Measurements from ENCODE around the gene FRMD8. TPM values are rescaled to one million over a fixed set of nuclear protein-coding genes. Genes with fewer than 3 reads are reported as not detected.

Gene FRMD8
- total and polyA plus RNA-seq, 2 donors from 2014 or later, result 9.4 to 41.3 TPM

- DNase-seq (no peak), FAIRE-seq (no peak)
- peak overlapping the region in 1 of 3 donors; percentile 50 for H3K9ac ChIP-seq (ENCODE audit: low read length in 3 of 3)
- no peaks in the 10 kb centered on the region for H3K9me3 ChIP-seq (ENCODE audit: control insufficient read depth in 2 of 3, insufficient read depth in 1 of 3, low read length in 3 of 3)
- H3K27me3 ChIP-seq (ENCODE audit: control insufficient read depth, insufficient read depth, low read length), result no peaks in the 10 kb centered on the region
- no peak overlapping the region for H3K4me3 ChIP-seq (ENCODE audit: low read length in 3 of 3)
- intact Hi-C loops (cut with DNase I), result no loop called here
- TF ChIP-seq CTCF (IDR thresholded peaks at IDR 0.05; ENCODE audit: borderline replicate concordance, extremely low read depth, insufficient read depth), result no peak
- H3K27ac ChIP-seq (ENCODE audit: low read depth in 2 of 2, low read length in 2 of 2), result no peak overlapping the region
- H3K36me3 ChIP-seq (ENCODE audit: control insufficient read depth in 2 of 3, insufficient read depth in 3 of 3, low read length in 3 of 3), result peaks cover 3 to 42% (median 19%) of the 10 kb centered on the region in 3 donors
- H3K4me1 ChIP-seq (ENCODE audit: control insufficient read depth in 2 of 3, insufficient read depth in 2 of 3, low read depth in 1 of 3, low read length in 3 of 3), result peaks cover 0 to 36% (median 25%) of the 10 kb centered on the region in 3 donors
These were observed 47.2 kb downstream of the FRMD8 start for GRCh38 chr11:65433657-65434056.

- peak overlapping the region; percentile 18 to 53 for H3K27ac ChIP-seq (ENCODE audit: low read depth in 2 of 2, low read length in 2 of 2)
- H3K4me1 ChIP-seq (ENCODE audit: control insufficient read depth in 2 of 3, insufficient read depth in 2 of 3, low read depth in 1 of 3, low read length in 3 of 3), result peaks cover 0 to 32% (median 25%) of the 10 kb centered on the region in 3 donors
- peak overlapping the region in 1 of 3 donors; percentile 25 for H3K4me3 ChIP-seq (ENCODE audit: low read length in 3 of 3)
- H3K27me3 ChIP-seq (ENCODE audit: control insufficient read depth, insufficient read depth, low read length), result no peaks in the 10 kb centered on the region
- no peak for DNase-seq
- no peak for TF ChIP-seq CTCF (IDR thresholded peaks at IDR 0.05; ENCODE audit: borderline replicate concordance, extremely low read depth, insufficient read depth)
- peaks cover 3 to 46% (median 19%) of the 10 kb centered on the region in 3 donors for H3K36me3 ChIP-seq (ENCODE audit: control insufficient read depth in 2 of 3, insufficient read depth in 3 of 3, low read length in 3 of 3)
- intact Hi-C loops (cut with DNase I), result no loop called here
- peak overlapping the region in 2 of 3 donors; percentile 23 to 50 for H3K9ac ChIP-seq (ENCODE audit: low read length in 3 of 3)
- FAIRE-seq, result no peak
- H3K9me3 ChIP-seq (ENCODE audit: control insufficient read depth in 2 of 3, insufficient read depth in 1 of 3, low read length in 3 of 3), result no peaks in the 10 kb centered on the region
These were observed 47.7 kb downstream of the FRMD8 start for GRCh38 chr11:65434057-65434666.

- Histone ChIP-seq H3K9me3 (ENCODE audit: control insufficient read depth in 2 of 3, insufficient read depth in 1 of 3, low read length in 3 of 3) (no peaks in the 10 kb centered on the region), H3K4me3 (ENCODE audit: low read length in 3 of 3) (peak overlapping the region in 1 of 3 donors; percentile 21), H3K9ac (ENCODE audit: low read length in 3 of 3) (peak overlapping the region in 2 of 3 donors; percentile 28 to 30), H3K4me1 (ENCODE audit: control insufficient read depth in 2 of 3, insufficient read depth in 2 of 3, low read depth in 1 of 3, low read length in 3 of 3) (peaks cover 0 to 32% (median 20%) of the 10 kb centered on the region in 3 donors), H3K36me3 (ENCODE audit: control insufficient read depth in 2 of 3, insufficient read depth in 3 of 3, low read length in 3 of 3) (peaks cover 3 to 46% (median 19%) of the 10 kb centered on the region in 3 donors), H3K27ac (ENCODE audit: low read depth in 2 of 2, low read length in 2 of 2) (peak overlapping the region; percentile 18 to 53), H3K27me3 (ENCODE audit: control insufficient read depth, insufficient read depth, low read length) (no peaks in the 10 kb centered on the region)
- TF ChIP-seq CTCF (IDR thresholded peaks at IDR 0.05; ENCODE audit: borderline replicate concordance, extremely low read depth, insufficient read depth), result no peak
- FAIRE-seq (no peak), DNase-seq (no peak)
- intact Hi-C loops (cut with DNase I), result no loop called here
These were observed 48.4 kb downstream of the FRMD8 start for GRCh38 chr11:65434667-65435410.

Data from kidney (tissue), 14 donors.